Stimulated activated CD8-positive, alpha-beta memory T cell treated with anti-CD3 and anti-CD28 coated beads, Interleukin-4, amount 100 ng/mL, for 4 hours (primary cell): Measurements from ENCODE around the gene TMEM132C.

Experiments
- DNase-seq, 2 donors: peaks; one replicate each; pipeline ENCODE4 v3.0.0-alpha.2; 2020; ENCODE audit warnings: low read depth in 2 of 2, low spot score in 1 of 2

The TMEM132C gene

DNA sequence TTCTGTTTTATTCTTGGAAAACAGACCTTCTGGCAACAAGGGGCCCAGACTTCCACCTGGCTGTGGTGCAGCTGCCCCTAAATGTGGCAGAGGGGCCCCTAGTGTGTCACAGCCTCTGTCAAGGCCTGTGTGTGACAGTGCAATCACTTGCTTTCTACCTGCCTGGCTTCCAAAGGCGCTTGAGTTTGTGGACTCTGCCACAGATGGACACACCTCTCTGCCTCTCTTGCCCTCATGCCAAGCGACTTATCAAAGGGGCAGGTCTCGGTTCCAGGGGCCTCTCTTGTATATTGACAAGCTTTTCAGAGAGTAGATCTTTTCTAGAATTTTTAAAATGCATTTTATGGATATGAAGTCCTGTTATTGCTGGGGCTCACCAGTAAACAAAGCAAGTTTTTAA is 339.6 kb downstream of the TMEM132C start:
- DNase-seq, result no peak

DNA sequence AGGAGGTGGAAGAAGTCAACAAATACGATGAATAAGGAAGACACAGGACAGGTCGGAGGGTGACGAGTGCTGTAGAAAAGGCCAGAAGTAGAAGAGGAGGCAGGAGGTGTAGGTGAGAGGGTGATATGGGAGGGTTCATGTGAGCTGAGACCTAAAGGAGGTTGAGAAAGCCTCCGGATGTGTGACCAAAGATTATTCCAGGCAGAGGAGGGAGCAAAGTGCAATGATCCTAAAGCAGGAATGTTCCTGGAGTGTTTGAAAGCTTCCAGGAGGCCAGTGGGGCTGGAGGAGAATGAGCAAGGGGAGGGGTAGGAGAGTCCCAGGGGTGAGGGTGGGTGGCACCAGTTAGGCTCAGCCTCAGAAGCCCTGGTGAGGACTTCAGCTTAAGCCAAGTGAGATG is 340.0 kb downstream of the TMEM132C start:
- no peak for DNase-seq

DNA sequence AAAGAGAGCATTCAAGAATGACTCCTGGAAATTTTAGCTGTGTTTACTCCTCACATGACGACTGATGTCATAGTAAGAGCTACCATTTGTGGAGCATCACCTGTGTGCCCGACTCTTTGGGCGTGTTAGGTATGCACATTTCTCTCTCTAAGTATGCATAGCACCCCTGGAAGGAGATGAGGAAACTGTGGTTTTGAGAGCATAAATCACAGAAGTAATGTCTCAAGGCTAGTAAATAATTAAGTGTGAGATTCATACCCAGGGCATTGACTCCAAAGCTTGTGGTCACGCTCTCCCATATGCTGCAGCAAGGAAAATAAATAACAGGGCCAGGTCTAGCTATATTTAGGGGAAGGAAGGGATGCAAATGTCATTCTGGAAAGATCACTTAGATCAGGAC is 340.7 kb downstream of the TMEM132C start:
- no peak for DNase-seq

DNA sequence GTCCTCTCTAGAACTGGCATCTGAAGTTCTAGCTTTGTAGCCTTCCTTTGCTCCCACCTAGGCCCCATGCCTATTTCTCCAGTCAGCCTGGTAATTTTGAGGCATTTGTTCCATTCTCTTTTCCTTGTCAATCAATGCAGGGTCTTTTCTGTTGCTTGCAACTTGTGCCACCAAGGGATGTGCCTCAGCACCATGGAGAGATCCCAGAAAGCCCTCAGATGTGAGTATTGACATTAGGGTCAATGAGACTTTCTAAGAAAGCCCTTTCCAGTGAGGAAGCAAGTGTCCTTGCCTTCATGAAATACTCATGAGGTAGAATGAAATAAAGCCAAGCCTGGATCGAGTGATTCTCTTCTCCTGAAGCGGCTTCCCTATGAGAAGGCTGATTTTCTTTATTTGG is 342.9 kb downstream of the TMEM132C start:
- DNase-seq, result no peak

DNA sequence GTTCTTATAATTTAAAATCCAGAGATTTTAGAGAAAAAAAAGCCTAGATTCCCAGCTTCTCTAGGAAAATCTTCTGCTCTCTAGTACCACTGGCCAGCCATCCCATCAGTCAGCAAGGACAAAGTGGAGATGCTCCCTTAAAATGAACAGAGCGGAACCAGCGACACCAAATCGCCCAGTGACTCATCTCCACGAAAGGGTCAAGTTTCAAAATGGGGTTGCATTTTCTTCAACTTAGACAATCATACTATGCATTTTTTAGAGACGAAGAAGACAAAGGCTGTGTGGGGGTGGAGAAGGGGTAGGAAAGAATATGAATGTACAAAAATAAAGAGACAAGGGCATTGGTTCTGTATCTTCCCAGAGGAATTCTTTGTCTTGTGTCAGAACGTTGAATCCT is 344.8 kb downstream of the TMEM132C start:
- no peak for DNase-seq

DNA sequence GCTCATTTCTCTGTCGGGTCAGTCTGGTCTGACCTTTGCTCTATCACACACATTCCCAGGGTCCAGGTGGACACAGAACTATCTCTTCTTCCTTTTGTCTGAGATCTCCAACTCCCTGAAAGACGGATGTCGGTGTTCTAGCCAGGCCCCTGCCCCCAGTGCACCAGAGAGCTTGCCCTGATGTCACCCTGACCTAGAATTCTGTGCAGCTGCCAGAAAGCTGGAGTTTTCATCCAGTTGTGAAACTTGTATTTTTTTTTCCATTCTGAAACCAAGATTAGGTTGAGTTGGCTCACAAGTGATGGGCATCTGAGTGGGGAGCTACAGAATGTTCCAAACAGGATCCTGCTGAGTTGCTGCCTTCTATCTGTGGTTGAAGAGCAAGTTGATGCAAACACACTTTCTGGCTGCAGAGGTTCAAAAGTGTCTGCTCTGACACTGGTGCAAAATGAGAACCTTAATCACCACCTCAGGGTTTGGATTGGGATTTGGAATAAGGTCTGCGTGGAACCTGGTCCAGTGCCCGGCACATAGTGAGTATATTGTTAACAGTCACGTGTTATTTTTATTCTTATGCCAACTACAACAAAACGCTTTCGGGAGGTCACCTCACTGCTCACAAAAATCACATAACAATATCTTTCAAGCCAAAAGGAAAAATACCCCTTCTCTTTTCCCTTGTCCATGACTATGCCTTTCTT is 345.3 kb downstream of the TMEM132C start:
- DNase-seq, result no peak

DNA sequence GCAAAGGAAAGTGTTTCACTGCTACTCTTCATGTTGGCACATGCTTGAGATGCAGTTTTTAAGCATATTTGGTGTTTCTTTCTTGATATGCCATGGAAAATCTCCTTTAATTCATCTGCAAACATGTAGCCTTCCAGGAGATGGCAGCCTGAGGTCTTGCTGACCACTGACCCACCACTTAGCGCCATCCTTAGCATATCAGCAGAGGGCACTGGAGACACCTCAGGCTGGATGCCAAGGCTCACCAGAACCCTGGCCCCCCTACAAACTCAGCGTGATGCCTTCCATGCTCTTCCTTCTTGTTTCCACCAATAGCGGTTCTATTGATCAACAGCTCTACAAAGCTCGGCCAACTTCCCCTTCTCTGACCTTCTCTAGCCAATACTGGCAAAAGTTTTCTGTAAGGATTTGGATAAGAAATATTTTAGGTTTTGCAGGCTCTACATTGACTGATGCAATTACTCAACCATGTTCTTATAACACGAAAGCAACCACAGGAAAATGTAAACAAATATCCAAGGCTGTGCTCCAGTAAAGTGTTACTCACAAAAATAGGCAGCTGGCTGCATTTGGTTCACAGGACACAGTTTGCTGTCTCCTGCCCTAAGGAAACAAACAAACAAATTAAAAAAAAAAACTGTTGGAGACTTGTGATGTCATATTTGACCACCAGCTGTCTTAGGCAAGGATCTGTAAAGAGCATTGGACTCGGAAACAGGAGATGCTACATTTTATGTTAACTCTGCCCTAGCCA is 347.0 kb downstream of the TMEM132C start:
- no peak for DNase-seq

DNA sequence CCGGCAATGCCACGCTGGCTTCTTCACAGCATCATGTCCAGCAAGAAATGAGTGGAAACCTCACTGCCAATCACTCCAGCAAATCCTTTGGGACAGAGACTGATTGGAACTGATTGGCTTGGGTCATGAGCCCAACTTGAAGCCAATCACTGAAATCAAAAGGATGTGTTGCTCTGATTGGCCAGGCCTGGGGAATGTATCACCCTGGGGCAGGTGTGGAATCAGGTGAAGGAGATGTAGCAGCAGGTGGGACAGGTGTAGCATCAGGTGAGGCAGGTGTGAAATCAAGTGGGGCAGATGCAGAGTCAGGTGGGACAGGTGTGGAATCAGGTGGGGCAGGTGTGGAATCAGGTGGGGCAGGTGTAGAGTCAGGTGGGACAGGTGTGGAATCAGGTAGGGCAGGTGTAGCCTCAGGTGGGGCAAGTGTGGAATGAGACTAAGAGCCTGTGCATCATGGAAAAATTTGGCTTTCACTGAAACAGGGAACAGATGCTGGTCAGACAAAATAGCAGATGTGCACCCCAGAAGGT is 350.4 kb downstream of the TMEM132C start:
- no peak for DNase-seq

DNA sequence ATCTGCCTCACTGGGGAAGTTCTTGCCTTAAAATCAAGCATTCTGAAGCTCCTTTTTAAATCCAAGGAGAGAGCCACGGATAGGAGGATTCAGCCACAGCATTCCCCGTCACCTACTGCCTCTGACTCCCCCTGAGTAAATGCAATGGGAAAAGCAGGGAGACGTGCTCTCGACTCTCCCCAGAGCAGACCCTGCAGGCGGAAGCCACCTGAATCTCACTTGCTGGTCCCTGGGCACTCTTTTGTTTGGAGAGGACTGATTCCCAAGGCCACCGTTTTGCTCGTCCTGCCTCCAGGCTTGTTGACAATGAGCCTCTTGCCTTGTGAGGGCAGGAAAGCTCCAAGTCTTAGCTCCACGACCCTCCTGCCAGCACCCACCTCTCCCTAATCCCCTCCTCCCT is 352.3 kb downstream of the TMEM132C start:
- DNase-seq, result no peak

DNA sequence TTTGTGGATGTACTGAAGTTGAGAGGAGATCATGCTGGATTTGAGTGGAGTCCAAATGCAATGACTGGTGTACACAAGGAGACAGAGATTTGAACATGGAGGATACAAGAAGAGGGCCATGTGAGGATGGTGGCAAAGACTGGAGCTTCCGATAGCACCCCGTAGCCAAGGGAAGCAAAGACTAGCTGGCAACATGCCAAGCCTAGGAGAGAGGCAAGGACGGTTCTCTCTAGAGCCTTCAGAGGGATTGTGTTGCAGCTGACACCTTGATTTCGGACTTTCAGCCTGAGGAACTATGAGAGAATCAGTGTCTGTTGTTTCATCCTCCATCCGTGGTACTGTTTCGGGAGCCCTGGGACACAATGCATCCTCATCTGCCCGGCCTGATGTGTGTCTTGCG is 354.3 kb downstream of the TMEM132C start:
- no peak for DNase-seq

DNA sequence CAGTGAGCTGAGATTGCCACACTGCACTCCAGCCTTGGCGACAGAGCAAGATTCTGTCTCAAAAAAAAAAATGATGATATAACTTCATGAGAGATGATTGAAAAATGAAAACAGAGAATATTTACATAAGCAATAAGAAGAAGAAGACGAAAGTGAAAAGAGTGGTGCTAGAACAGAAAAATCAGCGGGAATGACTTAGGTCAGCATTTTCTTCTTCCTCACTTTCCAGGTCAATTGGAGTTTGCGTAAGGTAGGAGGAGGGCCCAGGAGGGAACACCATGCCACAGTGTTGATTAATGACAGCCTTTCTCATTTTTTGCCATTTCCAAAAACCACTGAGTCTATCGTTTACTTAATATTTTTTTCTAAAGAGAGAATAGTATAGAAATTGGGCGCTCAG is 356.8 kb downstream of the TMEM132C start:
- DNase-seq, result no peak

DNA sequence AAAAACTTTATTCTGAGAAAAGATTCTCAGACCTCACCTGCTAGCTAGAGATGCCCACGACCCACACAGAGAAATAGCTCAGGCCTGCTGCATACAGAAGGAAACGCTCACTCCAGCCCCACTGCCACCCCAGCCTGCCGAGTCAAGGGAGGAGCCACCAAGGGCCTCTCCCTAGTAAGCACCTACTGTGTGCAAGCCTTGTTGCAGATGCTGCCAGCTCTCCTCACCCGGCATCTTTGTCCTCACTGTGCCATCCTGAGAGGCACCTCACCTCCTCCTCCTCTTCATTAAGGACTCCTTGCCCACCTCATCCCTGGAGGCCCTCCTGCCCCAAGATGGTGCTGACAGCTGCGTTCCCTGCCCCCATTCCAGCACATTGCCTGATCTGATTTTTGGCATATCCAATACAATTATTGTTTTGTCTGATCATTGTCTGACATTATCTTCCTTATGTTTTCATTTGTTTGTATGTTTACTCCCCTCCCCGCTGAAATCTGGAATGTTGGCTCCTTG is 359.9 kb downstream of the TMEM132C start:
- DNase-seq, result no peak

DNA sequence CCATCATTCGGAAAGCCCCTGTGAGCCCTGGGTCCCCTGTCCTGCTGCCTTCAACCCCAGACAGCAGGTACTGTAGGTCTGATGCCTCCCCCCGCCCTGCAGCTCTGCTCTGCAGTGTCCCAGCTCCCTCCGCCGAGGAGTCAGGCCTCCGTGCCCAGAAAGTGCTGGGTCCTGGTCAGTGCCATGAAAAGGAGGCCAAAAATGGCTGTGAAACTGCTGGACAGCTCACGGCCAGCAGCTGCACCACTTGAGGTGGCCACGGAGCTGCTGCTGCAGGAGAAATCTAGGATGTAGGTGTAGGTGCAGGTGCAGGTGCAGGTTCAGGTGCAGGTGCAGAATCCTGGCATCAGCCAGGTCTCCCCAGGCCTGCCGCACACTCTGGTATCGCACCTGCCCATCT is 360.7 kb downstream of the TMEM132C start:
- DNase-seq, result no peak

DNA sequence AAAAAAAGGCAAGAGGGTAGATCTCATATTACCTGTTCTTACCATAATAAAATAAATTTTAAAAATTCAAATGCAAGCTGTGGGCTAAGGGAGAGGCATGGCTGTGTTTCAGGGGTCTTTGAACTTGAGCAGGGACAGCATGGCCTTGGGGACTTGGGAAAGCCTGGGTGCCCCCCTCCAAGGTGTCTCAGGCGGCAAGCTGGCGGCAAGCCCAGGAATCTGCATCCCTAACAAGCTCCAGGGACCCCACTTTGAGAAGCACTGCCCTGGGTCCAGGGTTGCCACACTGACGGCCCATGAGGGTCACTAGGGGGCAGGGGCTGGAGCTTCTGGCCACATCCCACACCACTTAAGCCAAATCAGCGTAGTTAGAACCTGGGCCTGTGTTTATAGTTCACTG is 363.0 kb downstream of the TMEM132C start:
- DNase-seq, result no peak

DNA sequence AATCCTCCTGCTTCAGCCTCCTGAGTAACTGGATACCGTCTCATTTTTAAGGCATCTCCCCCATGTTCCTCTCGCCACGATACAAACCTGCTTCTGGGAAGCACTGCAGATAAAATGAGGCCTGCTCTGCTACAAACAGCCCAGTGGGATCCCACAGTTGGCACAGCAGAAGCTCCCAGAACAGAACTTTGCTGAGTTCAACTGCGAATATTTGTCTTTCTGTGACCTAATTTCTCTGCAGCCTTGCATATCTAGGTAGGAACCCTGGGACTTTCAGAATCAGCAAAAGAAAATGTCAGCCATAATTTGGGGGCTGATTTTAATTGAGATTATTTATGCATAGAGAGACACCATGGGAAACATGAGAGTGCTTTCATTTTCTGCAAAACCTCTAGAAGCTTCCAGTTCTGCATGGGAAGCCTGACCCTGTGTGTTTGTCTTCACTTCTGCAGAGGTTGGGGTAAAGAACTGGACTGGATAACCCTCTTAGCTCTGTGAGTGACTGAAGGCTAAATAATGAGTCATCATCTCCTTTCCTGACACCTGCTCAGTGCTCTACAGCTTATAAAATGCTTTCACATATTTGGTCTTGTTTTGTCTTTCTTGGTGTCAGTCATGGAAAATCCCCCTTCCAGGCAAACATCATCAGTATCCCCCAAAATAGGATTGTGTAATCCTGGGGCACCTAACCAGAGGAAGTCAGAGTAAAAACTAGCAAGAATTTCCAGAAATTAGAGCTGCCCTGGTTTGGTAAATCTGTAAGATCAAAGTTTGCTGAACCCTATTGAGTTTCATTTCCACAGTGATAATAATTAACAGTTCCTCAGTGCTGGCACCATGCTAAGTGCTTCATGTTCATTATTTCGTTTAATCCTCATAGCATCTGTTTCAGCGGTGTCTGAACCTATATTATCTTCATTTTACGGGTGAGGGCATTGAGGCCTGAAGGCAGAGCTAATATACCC is 371.0 kb downstream of the TMEM132C start:
- DNase-seq, result no peak

DNA sequence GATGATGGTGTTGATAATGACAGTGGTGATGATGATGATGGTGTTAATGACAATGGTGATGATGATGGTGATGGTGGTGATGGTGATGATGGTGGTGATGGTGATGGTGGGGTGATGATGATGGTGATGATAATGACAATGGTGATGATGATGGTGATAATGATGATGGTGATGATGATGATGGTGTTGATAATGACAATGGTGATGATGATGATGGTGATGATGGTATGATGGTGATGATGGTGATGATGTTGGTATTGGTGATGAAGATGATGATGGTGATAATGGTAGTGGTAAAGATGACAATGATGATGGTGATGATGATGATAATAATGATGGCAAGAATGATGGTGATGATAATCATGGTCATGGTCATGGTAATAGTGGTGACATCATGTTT is 372.1 kb downstream of the TMEM132C start:
- no peak for DNase-seq

DNA sequence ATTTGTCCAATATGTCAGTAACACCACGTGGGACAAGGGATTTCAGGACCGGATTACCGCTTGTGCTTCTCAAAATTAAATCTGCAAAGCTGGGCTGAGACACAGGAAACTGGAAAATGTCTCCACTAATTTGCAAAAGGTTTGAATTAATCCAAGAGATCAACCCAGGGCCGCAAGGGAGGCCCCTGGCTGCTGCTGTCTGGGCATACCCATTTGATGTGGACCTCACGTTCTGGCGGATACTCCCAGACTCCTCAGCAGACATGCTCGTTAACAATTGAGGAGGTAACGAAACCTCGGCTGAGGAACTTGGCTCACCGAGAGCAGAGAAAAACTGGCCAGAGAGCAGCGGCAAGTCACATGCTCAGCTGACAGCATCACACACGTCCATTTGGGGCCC is 376.2 kb downstream of the TMEM132C start:
- DNase-seq, result no peak

DNA sequence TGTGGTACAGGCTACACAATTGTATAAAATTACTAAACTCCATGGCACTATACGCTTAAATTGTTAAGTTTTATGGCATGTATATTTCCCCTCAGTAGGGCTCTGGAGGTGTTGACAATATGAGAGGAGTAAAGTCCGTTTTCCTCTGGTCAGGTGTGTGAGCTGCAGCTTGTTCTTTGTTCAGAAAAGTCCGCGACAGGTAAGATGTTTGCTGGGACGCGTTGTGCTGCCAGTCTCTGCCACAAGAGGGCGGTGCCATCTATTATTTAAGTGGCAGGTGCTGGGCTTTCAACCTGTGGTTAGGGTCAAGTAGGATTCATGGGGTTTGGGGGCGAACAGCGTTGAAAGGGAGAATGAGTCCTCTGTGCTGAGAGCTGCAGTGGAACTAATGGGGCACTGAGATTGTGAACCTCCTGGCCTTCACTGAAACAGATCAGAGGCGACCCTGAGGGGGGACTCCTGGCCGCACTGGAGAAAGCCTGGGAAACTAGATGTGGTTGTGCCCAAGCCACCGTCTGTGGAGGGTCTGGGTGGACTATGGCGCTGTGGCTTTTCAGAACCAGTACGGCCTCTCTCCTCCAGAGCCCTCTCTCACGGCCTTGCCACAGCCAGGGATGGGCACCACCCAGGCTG is 377.8 kb downstream of the TMEM132C start:
- DNase-seq, result no peak

DNA sequence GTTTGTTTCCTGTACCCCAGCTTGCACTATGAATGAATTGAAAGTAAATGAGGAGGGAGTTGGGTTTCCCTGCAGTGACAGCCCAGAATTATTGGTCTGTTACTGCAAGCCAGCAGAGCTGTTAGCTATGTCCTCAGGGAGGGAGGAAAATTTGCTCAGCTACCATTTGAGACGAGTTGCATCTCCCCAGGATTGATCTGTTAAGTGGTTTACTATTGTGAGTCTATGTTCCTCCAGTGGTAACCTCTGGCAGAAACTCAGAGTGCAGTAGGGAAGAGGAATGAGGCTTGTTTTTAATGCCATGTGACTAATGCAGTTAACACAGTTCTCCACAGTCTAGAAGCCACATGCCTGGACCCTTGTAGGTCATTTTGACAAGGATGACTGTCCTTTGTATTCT is 382.9 kb downstream of the TMEM132C start:
- DNase-seq, result no peak

DNA sequence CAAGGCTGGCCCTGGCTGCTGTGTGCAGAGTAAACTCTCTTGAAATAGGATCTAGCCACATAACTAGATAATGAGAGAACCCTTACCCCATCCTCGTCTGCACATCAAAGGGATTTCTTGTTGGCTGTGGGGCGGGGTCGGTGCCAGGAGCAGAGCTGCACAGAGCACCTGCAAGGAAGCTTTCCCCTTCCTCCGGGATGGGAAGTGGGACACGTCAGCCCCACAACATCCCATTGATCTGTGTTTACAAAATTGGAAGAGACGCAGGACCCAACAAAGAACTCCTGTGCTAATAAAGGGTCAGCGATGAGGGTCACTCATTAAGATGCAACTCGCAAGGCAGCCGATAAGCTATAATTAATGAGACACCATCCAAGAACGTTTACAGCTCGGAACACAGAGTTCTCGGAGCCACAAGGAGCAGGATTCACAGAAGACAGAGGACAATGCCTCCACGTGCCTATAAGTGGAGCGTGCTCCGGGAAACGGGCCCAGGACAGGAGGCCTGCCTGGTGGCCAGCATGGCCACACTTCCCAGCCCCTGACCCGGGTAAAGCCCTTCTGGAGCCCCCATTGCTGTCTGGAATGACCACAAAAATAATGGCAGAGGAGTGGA is 385.3 kb downstream of the TMEM132C start:
- no peak for DNase-seq
